Endothelial cell of umbilical vein (primary cell): ENCODE measurements around the gene NTRK2. TPM values are rescaled to one million over a fixed set of nuclear protein-coding genes. Genes with fewer than 3 reads are reported as not detected.

ENCODE experiments used
- BruUV-seq: library from RNA; stranded (reverse); fragments of 400-500 nt; replicated peaks from 2 replicates; lab custom pipeline; 2021; lab: Mats Ljungman, UMichigan
- CTCF ChIA-PET: fragments of 300-600, 350-600 bp; sonication (Branson Sonifier 250); formaldehyde crosslinking; loops from one replicate; lab custom pipeline; 2021; ENCODE audit warnings: antibody characterized with exemption, inconsistent platforms; lab: Charles Lee
- POLR2A ChIA-PET: fragments of 300-600, 350-600 bp; sonication (Branson Sonifier 250); formaldehyde crosslinking; loops from one replicate; lab custom pipeline; 2021; ENCODE audit warnings: antibody characterized with exemption, inconsistent platforms; lab: Charles Lee
- DNase-seq: peaks from one replicate; pipeline ENCODE4 v3.0.0-alpha.2; 2011; ENCODE audit warnings: low read depth, low spot score
- FAIRE-seq: peaks from 2 replicates; lab custom pipeline; 2011; peaks lifted over from hg19 to GRCh38; lab: Jason Lieb, UNC
- H2AFZ ChIP-seq: 2 replicates; pipeline ENCODE4 v1.6.0; 2012; ENCODE audit warnings: low read depth, low read length, control low read depth, inconsistent platforms
- H3K27ac ChIP-seq: 2 replicates; pipeline ENCODE4 v1.5.1; 2011; ENCODE audit warnings: low read depth, mild to moderate bottlenecking, control low read depth, low read length, moderate library complexity; ENCODE audit not compliant: insufficient read depth
- H3K27me3 ChIP-seq, 2 experiments: 2 replicates each; pipeline versions ENCODE4 v1.6.0 to v1.6.1; 2011; ENCODE audit warnings: low read length in 2 of 2, mixed read lengths in 1 of 2; ENCODE audit not compliant: control insufficient read depth in 2 of 2, insufficient read depth in 2 of 2
- H3K36me3 ChIP-seq, 2 experiments: 2 replicates in 1 of 2; 3 replicates in 1 of 2; pipeline ENCODE4 v1.5.1; 2011; ENCODE audit warnings: low read length in 2 of 2, mild to moderate bottlenecking in 1 of 2, moderate library complexity in 1 of 2; ENCODE audit not compliant: control insufficient read depth in 2 of 2, insufficient read depth in 2 of 2; ENCODE audit errors: extremely low read depth in 1 of 2
- H3K4me1 ChIP-seq: 3 replicates; pipeline ENCODE4 v1.5.1; 2011; ENCODE audit warnings: mild to moderate bottlenecking, low read length; ENCODE audit not compliant: control insufficient read depth, insufficient read depth; ENCODE audit errors: extremely low read depth
- H3K4me2 ChIP-seq: 2 replicates; pipeline ENCODE4 v1.6.1; 2011; ENCODE audit warnings: low read length, control low read depth, mixed read lengths; ENCODE audit not compliant: insufficient read depth
- H3K4me3 ChIP-seq, 3 experiments: fragments of 200-600 bp in 1 of 3; sonication (generic), shearing (Covaris generic) in 1 of 3; replicated peaks in 1 of 3; 2 replicates each; pipeline ENCODE4 v1.5.1; 2011 to 2016; ENCODE audit warnings: control low read depth in 3 of 3, low read length in 3 of 3, mild to moderate bottlenecking in 2 of 3, inconsistent platforms in 1 of 3, low read depth in 1 of 3, moderate library complexity in 1 of 3; ENCODE audit not compliant: insufficient read depth in 1 of 3
- H3K79me2 ChIP-seq: 2 replicates; pipeline ENCODE4 v1.6.0; 2012; ENCODE audit warnings: low read length, inconsistent platforms; ENCODE audit not compliant: control insufficient read depth, insufficient read depth
- H3K9ac ChIP-seq: replicated peaks from 2 replicates; pipeline ENCODE3; 2011; ENCODE audit warnings: low read length, control low read depth; ENCODE audit not compliant: insufficient read depth; ENCODE audit errors: extremely low read depth
- H3K9me1 ChIP-seq: replicated peaks from 3 replicates; pipeline ENCODE4 v1.6.0; 2011; ENCODE audit warnings: mild to moderate bottlenecking, low read length; ENCODE audit not compliant: control insufficient read depth, insufficient read depth; ENCODE audit errors: extremely low read depth
- H3K9me3 ChIP-seq: replicated peaks from 2 replicates; pipeline ENCODE4 v1.5.1; 2012; ENCODE audit warnings: low read length, inconsistent platforms; ENCODE audit not compliant: control insufficient read depth, insufficient read depth
- H4K20me1 ChIP-seq: replicated peaks from 2 replicates; pipeline ENCODE3; 2011; ENCODE audit warnings: mild to moderate bottlenecking, low read length; ENCODE audit not compliant: control insufficient read depth, insufficient read depth; ENCODE audit errors: extremely low read depth
- EZH2 ChIP-seq: IDR thresholded peaks from 2 replicates; pipeline ENCODE4 v1.6.1; 2012; ENCODE audit warnings: borderline replicate concordance, low read depth, mild to moderate bottlenecking, moderate library complexity, low read length, inconsistent platforms; ENCODE audit not compliant: severe bottlenecking
- FOS ChIP-seq: IDR thresholded peaks from 2 replicates; pipeline ENCODE4 v1.6.1; 2011; ENCODE audit warnings: mild to moderate bottlenecking, low read length, moderate library complexity, borderline replicate concordance; ENCODE audit not compliant: insufficient read depth
- GATA2 ChIP-seq: IDR thresholded peaks from 2 replicates; pipeline ENCODE4 v1.7.0; 2011; ENCODE audit warnings: low read depth, mild to moderate bottlenecking, moderate library complexity, mixed read lengths, low read length; ENCODE audit not compliant: insufficient read length, insufficient read depth
- JUN ChIP-seq: IDR thresholded peaks from 2 replicates; pipeline ENCODE4 v1.6.1; 2011; ENCODE audit warnings: borderline replicate concordance, low read depth; ENCODE audit not compliant: insufficient read length, insufficient read depth
- MYC ChIP-seq: IDR thresholded peaks from one replicate; pipeline ENCODE4 v1.6.1; 2011; ENCODE audit warnings: mild to moderate bottlenecking, low read depth, low read length
- POLR2A ChIP-seq: IDR thresholded peaks from 2 replicates; pipeline ENCODE4 v1.6.1; 2012; ENCODE audit warnings: low read depth, mild to moderate bottlenecking, control low read depth, low read length
- POLR2AphosphoS5 ChIP-seq: IDR thresholded peaks from 2 replicates; pipeline ENCODE4 v1.6.1; 2012; ENCODE audit warnings: low read depth, mild to moderate bottlenecking, control low read depth, low read length, moderate library complexity; ENCODE audit not compliant: insufficient read depth
- dilution Hi-C: fragments of 300-500 bp; cut with MboI; formaldehyde crosslinking; loops from one replicate; pipeline ENCODE4 v1.15.0; 2019; ENCODE audit warnings: low sequenced_read_pairs; ENCODE audit not compliant: extremely low pct_ligation_motif_present
- intact Hi-C: fragments of 100-400 bp; cut with micrococcal nuclease; formaldehyde crosslinking; loops from one replicate; pipeline ENCODE4 v1.10.0; 2022
- polyA plus RNA-seq, 4 experiments: library from polyadenylated mRNA; depleted of rRNA in 3 of 4; stranded (reverse) in 3 of 4; unstranded in 1 of 4; fragments of >200 nt; gene quantifications; 2 replicates each; pipeline versions ENCODE4 v1.2.1 to v1.2.3, GENCODE V29; 2011 to 2012; ENCODE audit warnings: missing spikeins in 1 of 4
- total RNA-seq: library from RNA; stranded (reverse); gene quantifications from 2 replicates; pipeline ENCODE4 v1.2.3, GENCODE V29; 2021
- TF ChIP-seq, protein P1 (sequence below): IDR thresholded peaks from 2 replicates; pipeline ENCODE4 v1.6.1; 2011; ENCODE audit not compliant: insufficient read depth, insufficient read length
- TF ChIP-seq, protein P2 (sequence below), 2 donors: IDR thresholded peaks; 1 replicate in 1 of 2; 2 replicates in 1 of 2; pipeline ENCODE4 v1.5.1; 2011; ENCODE audit warnings: low read length in 2 of 2, mild to moderate bottlenecking in 2 of 2, moderate library complexity in 2 of 2, control low read depth in 1 of 2, inconsistent platforms in 1 of 2, low read depth in 1 of 2; ENCODE audit not compliant: insufficient read depth in 1 of 2; ENCODE audit errors: extremely low read depth in 1 of 2

Gene NTRK2
- total and polyA plus RNA-seq, 2 donors (not counting 3 experiments of a cell fraction or from before 2014, with no cell fraction given): 0.01 to 0.13 TPM

DNA sequence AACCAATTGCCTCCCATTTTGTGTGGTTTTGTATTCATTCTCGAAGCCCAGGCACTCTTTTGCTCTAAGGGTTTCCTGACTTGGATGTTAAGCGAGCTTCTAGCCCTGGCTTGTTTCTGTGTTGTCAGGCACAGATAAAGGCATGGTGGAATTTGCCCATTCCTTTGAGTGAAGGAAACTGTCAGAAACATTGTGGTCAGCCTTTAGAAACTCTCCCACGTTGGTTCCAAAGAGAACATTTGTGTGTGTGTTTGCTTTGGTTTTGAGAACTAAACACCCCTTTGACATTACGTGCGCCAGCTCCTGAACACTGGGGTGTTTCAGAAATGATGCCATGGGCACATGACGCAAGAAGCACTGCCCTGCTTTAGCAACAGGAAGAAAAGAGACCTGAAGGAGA, 320.9 kb downstream of the NTRK2 start:
- ChIA-PET CTCF (no interaction called here), POLR2A (no interaction called here)
- Histone ChIP-seq H3K9me1 (no peaks in the 10 kb centered on the region), H3K79me2 (no peaks in the 10 kb centered on the region), H3K4me1 (no peaks in the 10 kb centered on the region), H3K4me3 (no peak overlapping the region), H3K9ac (no peak overlapping the region), H3K27me3 (no peaks in the 10 kb centered on the region), H3K4me2 (no peak overlapping the region), H3K27ac (no peak overlapping the region), H3K36me3 (no peaks in the 10 kb centered on the region), H3K9me3 (no peaks in the 10 kb centered on the region), H4K20me1 (no peaks in the 10 kb centered on the region), H2AFZ (no peak overlapping the region)
- BruUV-seq: no TSS peak
- dilution Hi-C loops (no loop called here), intact Hi-C loops (no loop called here)
- TF ChIP-seq, protein P1, sequence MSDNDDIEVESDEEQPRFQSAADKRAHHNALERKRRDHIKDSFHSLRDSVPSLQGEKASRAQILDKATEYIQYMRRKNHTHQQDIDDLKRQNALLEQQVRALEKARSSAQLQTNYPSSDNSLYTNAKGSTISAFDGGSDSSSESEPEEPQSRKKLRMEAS: no peak
- TF ChIP-seq POLR2A (no peak), JUN (no peak), POLR2AphosphoS5 (no peak)
- TF ChIP-seq, protein P2, sequence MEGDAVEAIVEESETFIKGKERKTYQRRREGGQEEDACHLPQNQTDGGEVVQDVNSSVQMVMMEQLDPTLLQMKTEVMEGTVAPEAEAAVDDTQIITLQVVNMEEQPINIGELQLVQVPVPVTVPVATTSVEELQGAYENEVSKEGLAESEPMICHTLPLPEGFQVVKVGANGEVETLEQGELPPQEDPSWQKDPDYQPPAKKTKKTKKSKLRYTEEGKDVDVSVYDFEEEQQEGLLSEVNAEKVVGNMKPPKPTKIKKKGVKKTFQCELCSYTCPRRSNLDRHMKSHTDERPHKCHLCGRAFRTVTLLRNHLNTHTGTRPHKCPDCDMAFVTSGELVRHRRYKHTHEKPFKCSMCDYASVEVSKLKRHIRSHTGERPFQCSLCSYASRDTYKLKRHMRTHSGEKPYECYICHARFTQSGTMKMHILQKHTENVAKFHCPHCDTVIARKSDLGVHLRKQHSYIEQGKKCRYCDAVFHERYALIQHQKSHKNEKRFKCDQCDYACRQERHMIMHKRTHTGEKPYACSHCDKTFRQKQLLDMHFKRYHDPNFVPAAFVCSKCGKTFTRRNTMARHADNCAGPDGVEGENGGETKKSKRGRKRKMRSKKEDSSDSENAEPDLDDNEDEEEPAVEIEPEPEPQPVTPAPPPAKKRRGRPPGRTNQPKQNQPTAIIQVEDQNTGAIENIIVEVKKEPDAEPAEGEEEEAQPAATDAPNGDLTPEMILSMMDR (IDR thresholded peaks at IDR 0.05; ENCODE audit: extremely low read depth in 1 of 2, insufficient read depth in 1 of 2, low read depth in 1 of 2, low read length in 2 of 2): no peak
- no peak for FAIRE-seq
- DNase-seq: no peak

DNA sequence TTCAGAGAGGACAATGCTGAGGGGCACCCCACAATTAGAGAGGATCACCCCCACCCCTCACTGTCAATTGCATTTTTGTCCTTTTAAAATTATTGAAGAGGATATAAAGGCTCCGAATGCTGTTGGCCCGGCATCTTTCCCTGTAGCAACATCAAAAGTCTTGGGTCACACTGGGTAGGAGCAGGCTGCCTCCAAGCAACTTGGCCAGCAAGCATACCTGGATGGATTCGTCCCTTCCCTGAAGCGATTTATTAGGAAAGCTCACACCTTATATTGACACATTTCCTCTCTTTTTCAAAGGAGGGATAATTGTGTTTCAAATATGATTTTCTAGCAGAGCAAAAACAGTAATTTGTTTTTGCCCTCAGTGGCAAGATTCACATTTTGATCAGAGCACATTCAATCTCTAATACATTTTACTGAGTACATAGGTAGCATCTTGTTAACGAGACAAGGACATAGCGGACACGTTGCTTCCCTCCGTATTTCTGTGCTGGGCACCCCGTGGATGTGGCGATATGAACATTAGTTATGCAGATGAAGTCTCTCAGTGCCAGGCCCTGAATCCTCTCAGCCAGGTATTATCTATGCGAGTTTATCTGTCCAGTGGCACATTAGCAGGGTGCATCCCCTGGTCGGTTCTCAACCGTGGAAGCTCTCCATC, 321.5 kb downstream of the NTRK2 start:
- Histone ChIP-seq H4K20me1 (no peaks in the 10 kb centered on the region), H3K9me3 (no peaks in the 10 kb centered on the region), H3K4me3 (no peak overlapping the region), H2AFZ (no peak overlapping the region), H3K36me3 (no peaks in the 10 kb centered on the region), H3K9me1 (no peaks in the 10 kb centered on the region), H3K27me3 (no peaks in the 10 kb centered on the region), H3K27ac (no peak overlapping the region), H3K79me2 (no peaks in the 10 kb centered on the region), H3K4me2 (no peak overlapping the region), H3K9ac (no peak overlapping the region), H3K4me1 (no peaks in the 10 kb centered on the region)
- intact Hi-C loops: no loop called here
- dilution Hi-C loops: no loop called here
- FAIRE-seq (no peak), DNase-seq (no peak)
- BruUV-seq: no TSS peak
- TF ChIP-seq POLR2A (no peak), EZH2 (no peak), MYC (no peak), GATA2 (no peak), FOS (no peak), POLR2AphosphoS5 (no peak), JUN (no peak)
- TF ChIP-seq, protein P2 (IDR thresholded peaks at IDR 0.05; ENCODE audit: extremely low read depth in 1 of 2, insufficient read depth in 1 of 2, low read depth in 1 of 2, low read length in 2 of 2): no peak
- TF ChIP-seq, protein P1: no peak
- POLR2A ChIA-PET: no interaction called here
- CTCF ChIA-PET: no interaction called here
